Measurements from ENCODE around the gene AFAP1L1.

AFAP1L1 gene

DNA sequence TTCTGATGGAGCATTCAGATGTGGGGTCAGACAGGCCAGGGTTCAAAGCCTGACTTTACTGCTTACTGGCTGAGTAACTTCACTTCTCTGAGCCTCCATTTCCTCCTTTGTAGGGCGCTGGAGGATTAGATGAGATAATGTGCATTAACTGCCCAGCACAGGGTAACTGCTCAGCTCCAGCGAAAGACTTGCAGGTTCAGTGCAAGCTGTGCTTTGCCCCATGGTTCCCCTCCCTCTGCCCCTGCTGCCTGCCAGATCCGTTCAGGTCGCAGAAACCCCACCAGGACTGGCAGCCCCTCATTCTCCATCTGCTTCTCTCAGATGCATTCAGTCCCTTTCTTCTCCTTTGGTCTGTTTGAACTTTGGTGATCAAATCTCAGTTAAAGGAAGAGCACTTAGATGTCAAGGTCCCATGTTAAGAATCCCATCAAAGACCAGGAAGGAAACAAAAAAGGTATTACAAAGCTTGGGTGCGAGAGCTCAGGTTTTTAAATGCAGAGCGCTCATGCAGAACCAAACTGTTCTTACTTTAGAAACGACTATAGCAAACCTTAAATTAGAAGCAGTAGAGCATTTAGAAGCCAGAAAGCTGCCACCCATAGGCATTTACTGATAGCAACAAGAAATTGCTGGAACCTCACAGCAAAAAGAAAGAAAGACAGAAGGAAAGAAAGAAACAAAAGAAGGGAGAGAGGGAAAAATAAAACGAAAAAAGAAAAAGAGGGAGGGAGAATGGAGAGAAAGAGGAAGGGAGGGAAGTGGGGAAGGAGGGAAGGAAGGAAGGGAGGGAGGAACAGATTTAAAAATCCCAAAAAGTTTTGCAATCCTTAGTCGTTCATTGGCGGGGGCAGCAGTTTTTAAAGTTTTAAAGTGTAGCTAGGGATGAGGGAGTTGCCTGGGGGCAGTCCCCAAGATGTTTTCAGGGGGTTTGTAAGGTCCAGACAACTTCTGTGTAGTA is 23.5 kb downstream of the AFAP1L1 start:
- TF ChIP-seq, protein P1, sequence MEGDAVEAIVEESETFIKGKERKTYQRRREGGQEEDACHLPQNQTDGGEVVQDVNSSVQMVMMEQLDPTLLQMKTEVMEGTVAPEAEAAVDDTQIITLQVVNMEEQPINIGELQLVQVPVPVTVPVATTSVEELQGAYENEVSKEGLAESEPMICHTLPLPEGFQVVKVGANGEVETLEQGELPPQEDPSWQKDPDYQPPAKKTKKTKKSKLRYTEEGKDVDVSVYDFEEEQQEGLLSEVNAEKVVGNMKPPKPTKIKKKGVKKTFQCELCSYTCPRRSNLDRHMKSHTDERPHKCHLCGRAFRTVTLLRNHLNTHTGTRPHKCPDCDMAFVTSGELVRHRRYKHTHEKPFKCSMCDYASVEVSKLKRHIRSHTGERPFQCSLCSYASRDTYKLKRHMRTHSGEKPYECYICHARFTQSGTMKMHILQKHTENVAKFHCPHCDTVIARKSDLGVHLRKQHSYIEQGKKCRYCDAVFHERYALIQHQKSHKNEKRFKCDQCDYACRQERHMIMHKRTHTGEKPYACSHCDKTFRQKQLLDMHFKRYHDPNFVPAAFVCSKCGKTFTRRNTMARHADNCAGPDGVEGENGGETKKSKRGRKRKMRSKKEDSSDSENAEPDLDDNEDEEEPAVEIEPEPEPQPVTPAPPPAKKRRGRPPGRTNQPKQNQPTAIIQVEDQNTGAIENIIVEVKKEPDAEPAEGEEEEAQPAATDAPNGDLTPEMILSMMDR (IDR thresholded peaks at IDR 0.05; ENCODE audit: low read depth, low read length): no peak
- Histone ChIP-seq H3K9me3 (ENCODE audit: severe bottlenecking) (no peaks in the 10 kb centered on the region), H3K27ac (no peak overlapping the region), H3K27me3 (ENCODE audit: insufficient read depth, low read depth, severe bottlenecking) (peaks cover 8% of the 10 kb centered on the region), H3K36me3 (no peaks in the 10 kb centered on the region), H3K4me3 (ENCODE audit: low read depth, low read length) (no peak overlapping the region)
- DNase-seq: no peak

DNA sequence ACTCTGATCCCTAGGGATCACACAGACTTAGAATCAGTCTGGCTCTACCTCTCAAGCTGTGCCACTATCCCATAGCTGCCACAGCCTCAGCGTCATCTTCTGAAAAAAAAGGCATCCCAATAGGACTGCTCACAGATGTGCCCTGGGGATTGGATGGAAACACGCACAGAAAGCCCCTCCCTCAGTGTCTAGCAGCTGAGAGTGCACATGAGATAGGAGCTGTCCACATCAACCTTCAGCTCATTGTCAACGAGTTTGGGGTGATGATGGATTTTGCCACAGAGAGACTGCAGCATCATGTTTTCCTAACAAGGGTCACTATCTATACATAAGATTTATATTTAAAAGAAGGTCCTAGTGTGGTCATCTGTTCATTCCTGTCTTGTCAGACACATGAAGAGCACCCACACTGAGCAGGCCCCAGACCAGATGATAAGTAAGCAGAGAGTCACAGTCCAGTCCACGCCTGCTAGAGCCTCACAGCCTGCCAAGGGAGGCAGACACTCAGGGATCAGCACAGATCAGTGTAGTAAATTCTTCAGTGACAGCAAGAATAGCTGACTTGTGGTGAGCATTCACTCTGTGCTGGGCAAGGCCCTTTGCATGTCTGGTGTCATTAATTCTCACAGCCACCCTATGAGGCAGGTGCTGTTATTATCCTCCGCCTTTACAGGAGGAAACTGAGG is 25.8 kb downstream of the AFAP1L1 start:
- TF ChIP-seq, protein P1 (IDR thresholded peaks at IDR 0.05; ENCODE audit: low read depth, low read length): no peak
- DNase-seq: no peak
- Histone ChIP-seq H3K27ac (no peak overlapping the region), H3K36me3 (no peaks in the 10 kb centered on the region), H3K27me3 (ENCODE audit: insufficient read depth, low read depth, severe bottlenecking) (peaks cover 8% of the 10 kb centered on the region), H3K4me3 (ENCODE audit: low read depth, low read length) (no peak overlapping the region), H3K9me3 (ENCODE audit: severe bottlenecking) (no peaks in the 10 kb centered on the region)

DNA sequence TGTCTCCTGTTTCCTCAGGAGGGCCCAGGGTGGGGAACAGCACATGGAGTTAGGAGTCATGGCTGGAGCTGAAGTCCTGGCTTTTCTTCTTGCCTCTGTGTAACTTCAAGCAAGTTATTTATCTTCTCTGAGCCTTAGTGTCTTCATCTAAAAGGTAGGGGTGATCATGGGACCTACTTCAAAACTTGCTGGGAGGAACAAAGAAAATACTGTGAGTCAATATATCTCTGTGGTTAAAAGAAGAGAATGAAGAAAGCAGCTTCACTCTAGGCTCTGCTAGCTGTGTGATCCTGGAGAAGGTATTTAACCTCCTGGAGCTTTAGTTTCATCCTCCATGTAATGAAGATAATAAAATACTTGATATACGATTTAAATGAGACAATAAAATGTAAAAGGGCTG is 26.5 kb downstream of the AFAP1L1 start:
- no peak overlapping the region for H3K27ac ChIP-seq
- peaks cover 8% of the 10 kb centered on the region for H3K27me3 ChIP-seq (ENCODE audit: insufficient read depth, low read depth, severe bottlenecking)
- no peak overlapping the region for H3K4me3 ChIP-seq (ENCODE audit: low read depth, low read length)
- DNase-seq: no peak
- H3K9me3 ChIP-seq (ENCODE audit: severe bottlenecking): no peaks in the 10 kb centered on the region
- no peaks in the 10 kb centered on the region for H3K36me3 ChIP-seq
- TF ChIP-seq, protein P1 (IDR thresholded peaks at IDR 0.05; ENCODE audit: low read depth, low read length): no peak

DNA sequence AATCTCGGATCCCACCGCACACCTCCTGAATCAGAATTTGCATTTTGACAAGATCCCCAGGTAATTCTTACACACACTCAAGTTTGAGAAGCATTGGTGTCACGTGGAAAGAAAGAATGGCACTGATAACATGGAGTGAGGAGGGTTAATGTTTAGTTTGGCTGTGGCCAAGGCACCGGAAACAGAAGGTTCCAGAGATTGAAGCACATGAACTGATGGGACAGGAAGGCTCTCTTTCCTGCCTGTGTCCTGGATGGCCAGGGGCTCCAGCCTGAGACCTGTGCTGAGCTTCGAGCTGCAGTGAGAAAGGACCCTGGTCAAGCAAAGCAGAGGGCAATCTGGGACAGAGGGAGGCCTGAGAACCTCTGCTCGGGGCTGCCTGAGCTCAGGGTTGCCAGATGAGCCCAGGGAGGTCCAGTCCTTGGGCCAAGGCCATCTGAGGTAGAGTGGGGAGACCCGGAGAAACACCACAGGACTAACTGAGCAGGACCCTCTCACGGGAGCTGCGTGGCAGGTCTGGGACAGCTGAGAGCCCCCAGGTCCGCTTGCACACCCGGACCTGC is 27.3 kb downstream of the AFAP1L1 start:
- TF ChIP-seq, protein P1 (IDR thresholded peaks at IDR 0.05; ENCODE audit: low read depth, low read length): no peak
- Histone ChIP-seq H3K36me3 (no peaks in the 10 kb centered on the region), H3K4me3 (ENCODE audit: low read depth, low read length) (no peak overlapping the region), H3K27me3 (ENCODE audit: insufficient read depth, low read depth, severe bottlenecking) (peaks cover 8% of the 10 kb centered on the region), H3K27ac (no peak overlapping the region), H3K9me3 (ENCODE audit: severe bottlenecking) (no peaks in the 10 kb centered on the region)
- DNase-seq: no peak

DNA sequence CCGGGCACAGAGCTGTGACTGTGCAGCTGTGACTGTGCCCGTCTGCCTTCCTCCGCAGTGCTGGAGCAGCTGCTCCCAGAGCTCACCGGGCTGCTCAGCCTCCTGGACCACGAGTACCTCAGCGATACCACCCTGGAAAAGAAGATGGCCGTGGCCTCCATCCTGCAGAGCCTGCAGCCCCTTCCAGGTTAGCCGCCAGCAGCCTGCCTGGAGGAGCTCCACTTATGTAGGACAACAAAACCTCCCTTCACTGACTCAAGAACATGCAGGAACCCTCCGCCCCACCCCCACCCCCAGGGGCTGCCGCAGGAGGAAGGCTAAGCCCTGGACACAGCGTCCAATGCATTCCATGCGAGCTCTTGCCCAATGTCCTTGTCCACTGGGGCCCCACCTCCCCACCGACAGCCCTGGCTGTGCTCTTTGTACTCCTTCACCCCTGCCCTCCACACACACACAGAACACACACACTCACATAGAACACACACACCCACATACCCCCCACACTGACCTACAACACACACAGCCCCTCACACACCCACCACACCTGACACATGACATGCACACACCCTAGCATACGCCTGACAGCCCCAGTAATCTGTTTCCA is 27.9 kb downstream of the AFAP1L1 start:
- Histone ChIP-seq H3K4me3 (ENCODE audit: low read depth, low read length) (no peak overlapping the region), H3K9me3 (ENCODE audit: severe bottlenecking) (no peaks in the 10 kb centered on the region), H3K27ac (no peak overlapping the region), H3K36me3 (no peaks in the 10 kb centered on the region), H3K27me3 (ENCODE audit: insufficient read depth, low read depth, severe bottlenecking) (peaks cover 8% of the 10 kb centered on the region)
- no peak for DNase-seq
- TF ChIP-seq, protein P1 (IDR thresholded peaks at IDR 0.05; ENCODE audit: low read depth, low read length): no peak
